Vagina (tissue), 2 donors: ENCODE results near the gene SEC23A.
"Not testable (repeated sequence)": the region's sequence is repeated elsewhere in the genome, so short reads cannot be mapped to it uniquely, and the experiment has no call there.

Source experiments
- POLR2A ChIP-seq, 2 donors: fragments of 450-650 bp; IDR thresholded peaks; one replicate each; pipeline ENCODE4 v1.6.1; 2017; ENCODE audit warnings: antibody characterized with exemption in 2 of 2, mild to moderate bottlenecking in 2 of 2, moderate library complexity in 2 of 2
- TF ChIP-seq, protein P1 (sequence below), 3 experiments: fragments of 450-650 bp in 2 of 3; fragments of 200-600 bp in 1 of 3; sonication (generic) in 1 of 3; IDR thresholded peaks; one replicate each; pipeline ENCODE4 v1.5.1; 2017 to 2019; ENCODE audit warnings: antibody characterized with exemption in 3 of 3, mild to moderate bottlenecking in 2 of 3, moderate library complexity in 2 of 3

GRCh38 chr14:39099215-39099614, 3.8 kb downstream of the SEC23A start:
- TF ChIP-seq, protein P1, sequence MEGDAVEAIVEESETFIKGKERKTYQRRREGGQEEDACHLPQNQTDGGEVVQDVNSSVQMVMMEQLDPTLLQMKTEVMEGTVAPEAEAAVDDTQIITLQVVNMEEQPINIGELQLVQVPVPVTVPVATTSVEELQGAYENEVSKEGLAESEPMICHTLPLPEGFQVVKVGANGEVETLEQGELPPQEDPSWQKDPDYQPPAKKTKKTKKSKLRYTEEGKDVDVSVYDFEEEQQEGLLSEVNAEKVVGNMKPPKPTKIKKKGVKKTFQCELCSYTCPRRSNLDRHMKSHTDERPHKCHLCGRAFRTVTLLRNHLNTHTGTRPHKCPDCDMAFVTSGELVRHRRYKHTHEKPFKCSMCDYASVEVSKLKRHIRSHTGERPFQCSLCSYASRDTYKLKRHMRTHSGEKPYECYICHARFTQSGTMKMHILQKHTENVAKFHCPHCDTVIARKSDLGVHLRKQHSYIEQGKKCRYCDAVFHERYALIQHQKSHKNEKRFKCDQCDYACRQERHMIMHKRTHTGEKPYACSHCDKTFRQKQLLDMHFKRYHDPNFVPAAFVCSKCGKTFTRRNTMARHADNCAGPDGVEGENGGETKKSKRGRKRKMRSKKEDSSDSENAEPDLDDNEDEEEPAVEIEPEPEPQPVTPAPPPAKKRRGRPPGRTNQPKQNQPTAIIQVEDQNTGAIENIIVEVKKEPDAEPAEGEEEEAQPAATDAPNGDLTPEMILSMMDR (IDR thresholded peaks at IDR 0.05), result not testable (repeated sequence)
- not testable (repeated sequence) for TF ChIP-seq POLR2A (IDR thresholded peaks at IDR 0.05)
